Measurements from ENCODE around the gene ZNF595. TPM values are rescaled to one million over a fixed set of nuclear protein-coding genes. Genes with fewer than 3 reads are reported as not detected.

The ZNF595 gene
- total RNA-seq, 1 donor from 2014 or later = 10.1 TPM

DNA sequence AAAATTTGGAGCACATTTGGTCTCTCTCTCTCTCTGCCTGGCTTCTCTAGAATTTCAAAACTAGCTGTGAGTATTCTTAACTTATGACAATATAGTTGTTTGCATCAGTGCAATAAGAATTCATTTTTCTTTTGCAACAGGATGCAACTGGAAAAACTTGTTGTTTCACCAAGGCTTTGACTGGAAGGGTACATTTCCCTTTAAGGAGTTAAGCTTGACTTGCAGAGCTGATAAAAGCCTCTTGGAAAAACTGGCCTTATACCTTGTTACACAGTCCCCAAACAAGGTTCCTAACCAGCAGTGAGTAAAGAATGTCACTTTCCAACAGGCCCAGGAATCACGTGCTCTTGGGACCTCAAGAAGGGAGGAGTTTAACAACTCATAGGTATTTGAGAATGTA, 45.3 kb downstream of the ZNF595 start:
- Mint-ChIP-seq H3K36me3 (peaks cover 10% of the 10 kb centered on the region), H3K9me3 (peaks cover 59% of the 10 kb centered on the region), H3K4me1 (no peaks in the 10 kb centered on the region), H3K4me3 (no peak overlapping the region), H3K27ac (no peak overlapping the region), H3K27me3 (ENCODE audit: low read depth) (no peaks in the 10 kb centered on the region)
- no peak for DNase-seq (ENCODE audit: low spot score in 2 of 2, unreplicated experiment in 2 of 2)
- no peak for TF ChIP-seq CTCF (IDR thresholded peaks at IDR 0.05; ENCODE audit: unreplicated experiment)

- no peak overlapping the region for H3K27ac Mint-ChIP-seq
- H3K4me1 Mint-ChIP-seq = no peaks in the 10 kb centered on the region
- H3K27me3 Mint-ChIP-seq (ENCODE audit: low read depth) = no peaks in the 10 kb centered on the region
- no peak for TF ChIP-seq CTCF (IDR thresholded peaks at IDR 0.05; ENCODE audit: unreplicated experiment)
- peaks cover 58% of the 10 kb centered on the region for H3K9me3 Mint-ChIP-seq
- H3K4me3 Mint-ChIP-seq = no peak overlapping the region
- peaks cover 2% of the 10 kb centered on the region for H3K36me3 Mint-ChIP-seq
- DNase-seq (ENCODE audit: low spot score in 2 of 2, unreplicated experiment in 2 of 2) = no peak
Observed at GRCh38 chr4:99863-100262, 46.7 kb downstream of the ZNF595 start.

GRCh38 chr4:107083-107443, 53.9 kb downstream of the ZNF595 start:
- no peak for TF ChIP-seq CTCF (IDR thresholded peaks at IDR 0.05; ENCODE audit: unreplicated experiment)
- Mint-ChIP-seq H3K4me3 (no peak overlapping the region), H3K4me1 (no peaks in the 10 kb centered on the region), H3K27ac (no peak overlapping the region), H3K36me3 (peaks cover 6% of the 10 kb centered on the region), H3K9me3 (peaks cover 82% of the 10 kb centered on the region), H3K27me3 (ENCODE audit: low read depth) (no peaks in the 10 kb centered on the region)
- DNase-seq (ENCODE audit: low spot score in 2 of 2, unreplicated experiment in 2 of 2) = no peak

DNA sequence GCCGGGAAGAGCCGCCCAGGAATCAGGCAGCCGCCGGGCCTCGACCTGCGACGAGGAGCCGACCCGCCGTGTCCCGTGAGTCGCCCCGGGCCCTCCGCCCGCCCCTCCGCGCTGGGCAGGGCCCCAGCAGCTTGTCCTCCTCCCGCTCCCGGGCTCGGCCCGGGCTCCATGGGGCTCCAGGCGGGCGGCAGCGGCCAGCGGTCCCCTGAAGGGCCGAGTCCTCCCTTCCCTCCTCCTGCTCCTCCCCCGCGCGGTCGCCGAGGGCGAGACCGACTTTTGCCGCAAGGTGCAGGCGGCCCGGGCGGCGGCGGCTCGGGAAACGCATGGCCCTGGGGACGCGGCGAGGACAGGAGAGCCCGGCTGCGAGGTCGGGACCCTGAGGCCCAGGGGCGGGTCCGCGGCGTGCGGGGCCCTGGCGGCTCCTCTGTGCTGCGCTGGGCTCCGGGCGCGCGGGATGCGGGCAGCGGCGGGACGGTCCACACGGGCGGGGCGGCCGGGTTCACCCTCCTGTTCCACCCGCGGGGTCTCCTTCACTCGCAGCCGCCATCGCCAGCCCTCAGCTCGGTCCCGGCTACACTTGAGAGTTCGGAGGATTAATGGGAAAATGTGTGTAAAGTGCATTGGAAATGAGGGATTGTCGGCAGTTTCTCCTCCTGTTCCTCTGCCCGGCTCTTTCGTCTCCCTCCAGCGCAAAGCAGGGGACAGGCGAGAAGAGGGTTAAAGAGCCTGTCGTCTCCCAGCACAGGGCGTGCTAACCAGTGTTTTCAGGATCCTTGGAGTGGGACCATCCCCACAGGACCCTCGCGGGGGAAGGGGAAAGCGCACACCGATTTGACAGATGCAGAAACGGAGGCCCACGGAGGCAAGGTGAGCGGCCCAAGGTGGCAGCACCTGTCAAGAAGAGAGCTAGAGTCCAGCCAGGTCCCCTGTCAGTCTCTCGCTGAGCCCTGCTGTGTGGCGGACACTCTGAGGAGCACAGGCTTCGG, 54.6 kb downstream of the ZNF595 start:
- H3K27ac Mint-ChIP-seq = no peak overlapping the region
- TF ChIP-seq CTCF (IDR thresholded peaks at IDR 0.05; ENCODE audit: unreplicated experiment) = no peak
- DNase-seq (ENCODE audit: low spot score in 2 of 2, unreplicated experiment in 2 of 2) = no peak
- no peaks in the 10 kb centered on the region for H3K27me3 Mint-ChIP-seq (ENCODE audit: low read depth)
- H3K9me3 Mint-ChIP-seq = peaks cover 75% of the 10 kb centered on the region
- H3K4me3 Mint-ChIP-seq = no peak overlapping the region
- no peaks in the 10 kb centered on the region for H3K4me1 Mint-ChIP-seq
- peaks cover 5% of the 10 kb centered on the region for H3K36me3 Mint-ChIP-seq

GRCh38 chr4:112771-113170, 59.6 kb downstream of the ZNF595 start:
- Mint-ChIP-seq H3K4me1 (no peaks in the 10 kb centered on the region), H3K9me3 (peaks cover 72% of the 10 kb centered on the region), H3K36me3 (peaks cover 5% of the 10 kb centered on the region), H3K27me3 (ENCODE audit: low read depth) (no peaks in the 10 kb centered on the region), H3K27ac (no peak overlapping the region), H3K4me3 (no peak overlapping the region)
- TF ChIP-seq CTCF (IDR thresholded peaks at IDR 0.05; ENCODE audit: unreplicated experiment) = no peak
- DNase-seq (ENCODE audit: low spot score in 2 of 2, unreplicated experiment in 2 of 2) = no peak
